GM12878 (cell line): ENCODE data around the gene PPIF. TPM values are rescaled to one million over a fixed set of nuclear protein-coding genes. Genes with fewer than 3 reads are reported as not detected.

ENCODE experiments used
- ASH2L ChIP-seq: fragments of 300-600, 200-600 bp; sonication (generic); IDR thresholded peaks from 2 replicates; pipeline ENCODE4 v1.6.1; 2017; ENCODE audit warnings: low read depth, mild to moderate bottlenecking, borderline replicate concordance
- BCL11A ChIP-seq: IDR thresholded peaks from 2 replicates; pipeline ENCODE4 v1.6.1; 2011; ENCODE audit warnings: low read depth, low read length
- CHD1 ChIP-seq: IDR thresholded peaks from 2 replicates; pipeline ENCODE4 v1.6.1; 2012; ENCODE audit warnings: low read depth, low read length, improper control_type of control experiment
- GABPA ChIP-seq: IDR thresholded peaks from 2 replicates; pipeline ENCODE4 v1.6.1; 2014; ENCODE audit warnings: antibody characterized with exemption, low read depth, mild to moderate bottlenecking, inconsistent platforms
- HCFC1 ChIP-seq: fragments of 150-350 bp; IDR thresholded peaks from 2 replicates; pipeline ENCODE4 v1.6.1; 2014; ENCODE audit warnings: low read length
- MEF2B ChIP-seq: fragments of 450-650 bp; IDR thresholded peaks from 2 replicates; pipeline ENCODE4 v1.6.1; 2018; ENCODE audit warnings: mild to moderate bottlenecking, moderate library complexity; ENCODE audit not compliant: partially characterized antibody, poor library complexity, severe bottlenecking
- NR2C2 ChIP-seq: IDR thresholded peaks from 2 replicates; pipeline ENCODE4 v1.6.1; 2011; ENCODE audit warnings: borderline replicate concordance, low read depth; ENCODE audit not compliant: control insufficient read depth, insufficient read length
- PAX5 ChIP-seq: IDR thresholded peaks from 2 replicates; pipeline ENCODE4 v1.6.1; 2011; ENCODE audit warnings: low read depth, low read length, borderline replicate concordance
- SMARCA5 ChIP-seq: fragments of 450-650 bp; IDR thresholded peaks from 2 replicates; pipeline ENCODE4 v1.6.1; 2017; ENCODE audit warnings: mild to moderate bottlenecking
- SP1 ChIP-seq: IDR thresholded peaks from one replicate; pipeline ENCODE4 v1.6.1; 2011; ENCODE audit warnings: low read depth, low read length
- TAF1 ChIP-seq: IDR thresholded peaks from 2 replicates; pipeline ENCODE4 v1.6.1; 2011; ENCODE audit warnings: mild to moderate bottlenecking, low read depth, low read length, borderline replicate concordance
- TCF7 ChIP-seq: IDR thresholded peaks from 2 replicates; pipeline ENCODE4 v1.6.1; 2014; ENCODE audit warnings: antibody characterized with exemption, borderline replicate concordance
- ZBTB40 ChIP-seq: fragments of 450-650 bp; IDR thresholded peaks from 2 replicates; pipeline ENCODE4 v1.6.1; 2016; ENCODE audit warnings: mild to moderate bottlenecking, moderate library complexity, borderline replicate concordance
- polyA plus RNA-seq, 11 experiments: library from polyadenylated mRNA; depleted of rRNA in 4 of 11; unstranded in 6 of 11; stranded (reverse) in 5 of 11; fragments of >200 nt; fragmentation: Nextera tagmentation in 4 of 11; fragmentation: Illumina TruSeq in 1 of 11; extraction: Ambion mirVana in 4 of 11; extraction: Trizol in 1 of 11; gene quantifications; 1 replicate in 1 of 11; 2 replicates in 10 of 11; pipeline versions ENCODE4 v1.2.1 to v1.2.3, GENCODE V29; 2011 to 2016; ENCODE audit warnings: inconsistent platforms in 2 of 11, missing spikeins in 2 of 11, low read depth in 1 of 11
- total RNA-seq, 4 experiments: library from RNA; depleted of rRNA in 3 of 4; stranded (reverse); fragments of >200 nt in 3 of 4; fragmentation: Illumina TruSeq in 1 of 4; extraction: Trizol in 1 of 4; gene quantifications; 2 replicates each; pipeline versions ENCODE4 v1.2.1 to v1.2.3, GENCODE V29; 2013 to 2021
- TF ChIP-seq, protein P1 (sequence below): IDR thresholded peaks from 2 replicates; pipeline ENCODE4 v1.6.1; 2012; ENCODE audit warnings: improper control_type of control experiment, low read depth, low read length; ENCODE audit not compliant: insufficient replicate concordance
- TF ChIP-seq, protein P2 (sequence below): fragments of 450-650 bp; IDR thresholded peaks from 2 replicates; pipeline ENCODE4 v1.6.1; 2017; ENCODE audit warnings: antibody characterized with exemption, mild to moderate bottlenecking, moderate library complexity
- TF ChIP-seq, protein P3 (sequence below): IDR thresholded peaks from 2 replicates; pipeline ENCODE4 v1.6.1; 2012; ENCODE audit warnings: low read length, inconsistent platforms

Gene PPIF
- total and polyA plus RNA-seq, 10 of the 15 experiments (the other 5 are each of a cell fraction or from before 2014, with no cell fraction given), result 28.8 to 180 (median 128) TPM

- TF ChIP-seq ZBTB40 (no peak), SP1 (peak; percentile 11), PAX5 (peak; percentile 31; the same call in 1 of the 2 replicates), BCL11A (0 out of 2 replicates have a peak, but pooled peaks have one; percentile 39), NR2C2 (no peak), MEF2B (peak; percentile 78), TAF1 (no peak), HCFC1 (no peak), ASH2L (no peak), TCF7 (no peak), SMARCA5 (no peak), CHD1 (no peak), GABPA (no peak)
- TF ChIP-seq, protein P1, sequence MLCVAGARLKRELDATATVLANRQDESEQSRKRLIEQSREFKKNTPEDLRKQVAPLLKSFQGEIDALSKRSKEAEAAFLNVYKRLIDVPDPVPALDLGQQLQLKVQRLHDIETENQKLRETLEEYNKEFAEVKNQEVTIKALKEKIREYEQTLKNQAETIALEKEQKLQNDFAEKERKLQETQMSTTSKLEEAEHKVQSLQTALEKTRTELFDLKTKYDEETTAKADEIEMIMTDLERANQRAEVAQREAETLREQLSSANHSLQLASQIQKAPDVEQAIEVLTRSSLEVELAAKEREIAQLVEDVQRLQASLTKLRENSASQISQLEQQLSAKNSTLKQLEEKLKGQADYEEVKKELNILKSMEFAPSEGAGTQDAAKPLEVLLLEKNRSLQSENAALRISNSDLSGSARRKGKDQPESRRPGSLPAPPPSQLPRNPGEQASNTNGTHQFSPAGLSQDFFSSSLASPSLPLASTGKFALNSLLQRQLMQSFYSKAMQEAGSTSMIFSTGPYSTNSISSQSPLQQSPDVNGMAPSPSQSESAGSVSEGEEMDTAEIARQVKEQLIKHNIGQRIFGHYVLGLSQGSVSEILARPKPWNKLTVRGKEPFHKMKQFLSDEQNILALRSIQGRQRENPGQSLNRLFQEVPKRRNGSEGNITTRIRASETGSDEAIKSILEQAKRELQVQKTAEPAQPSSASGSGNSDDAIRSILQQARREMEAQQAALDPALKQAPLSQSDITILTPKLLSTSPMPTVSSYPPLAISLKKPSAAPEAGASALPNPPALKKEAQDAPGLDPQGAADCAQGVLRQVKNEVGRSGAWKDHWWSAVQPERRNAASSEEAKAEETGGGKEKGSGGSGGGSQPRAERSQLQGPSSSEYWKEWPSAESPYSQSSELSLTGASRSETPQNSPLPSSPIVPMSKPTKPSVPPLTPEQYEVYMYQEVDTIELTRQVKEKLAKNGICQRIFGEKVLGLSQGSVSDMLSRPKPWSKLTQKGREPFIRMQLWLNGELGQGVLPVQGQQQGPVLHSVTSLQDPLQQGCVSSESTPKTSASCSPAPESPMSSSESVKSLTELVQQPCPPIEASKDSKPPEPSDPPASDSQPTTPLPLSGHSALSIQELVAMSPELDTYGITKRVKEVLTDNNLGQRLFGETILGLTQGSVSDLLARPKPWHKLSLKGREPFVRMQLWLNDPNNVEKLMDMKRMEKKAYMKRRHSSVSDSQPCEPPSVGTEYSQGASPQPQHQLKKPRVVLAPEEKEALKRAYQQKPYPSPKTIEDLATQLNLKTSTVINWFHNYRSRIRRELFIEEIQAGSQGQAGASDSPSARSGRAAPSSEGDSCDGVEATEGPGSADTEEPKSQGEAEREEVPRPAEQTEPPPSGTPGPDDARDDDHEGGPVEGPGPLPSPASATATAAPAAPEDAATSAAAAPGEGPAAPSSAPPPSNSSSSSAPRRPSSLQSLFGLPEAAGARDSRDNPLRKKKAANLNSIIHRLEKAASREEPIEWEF, result no peak
- TF ChIP-seq, protein P2, sequence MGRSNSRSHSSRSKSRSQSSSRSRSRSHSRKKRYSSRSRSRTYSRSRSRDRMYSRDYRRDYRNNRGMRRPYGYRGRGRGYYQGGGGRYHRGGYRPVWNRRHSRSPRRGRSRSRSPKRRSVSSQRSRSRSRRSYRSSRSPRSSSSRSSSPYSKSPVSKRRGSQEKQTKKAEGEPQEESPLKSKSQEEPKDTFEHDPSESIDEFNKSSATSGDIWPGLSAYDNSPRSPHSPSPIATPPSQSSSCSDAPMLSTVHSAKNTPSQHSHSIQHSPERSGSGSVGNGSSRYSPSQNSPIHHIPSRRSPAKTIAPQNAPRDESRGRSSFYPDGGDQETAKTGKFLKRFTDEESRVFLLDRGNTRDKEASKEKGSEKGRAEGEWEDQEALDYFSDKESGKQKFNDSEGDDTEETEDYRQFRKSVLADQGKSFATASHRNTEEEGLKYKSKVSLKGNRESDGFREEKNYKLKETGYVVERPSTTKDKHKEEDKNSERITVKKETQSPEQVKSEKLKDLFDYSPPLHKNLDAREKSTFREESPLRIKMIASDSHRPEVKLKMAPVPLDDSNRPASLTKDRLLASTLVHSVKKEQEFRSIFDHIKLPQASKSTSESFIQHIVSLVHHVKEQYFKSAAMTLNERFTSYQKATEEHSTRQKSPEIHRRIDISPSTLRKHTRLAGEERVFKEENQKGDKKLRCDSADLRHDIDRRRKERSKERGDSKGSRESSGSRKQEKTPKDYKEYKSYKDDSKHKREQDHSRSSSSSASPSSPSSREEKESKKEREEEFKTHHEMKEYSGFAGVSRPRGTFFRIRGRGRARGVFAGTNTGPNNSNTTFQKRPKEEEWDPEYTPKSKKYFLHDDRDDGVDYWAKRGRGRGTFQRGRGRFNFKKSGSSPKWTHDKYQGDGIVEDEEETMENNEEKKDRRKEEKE, result no peak
- TF ChIP-seq, protein P3, sequence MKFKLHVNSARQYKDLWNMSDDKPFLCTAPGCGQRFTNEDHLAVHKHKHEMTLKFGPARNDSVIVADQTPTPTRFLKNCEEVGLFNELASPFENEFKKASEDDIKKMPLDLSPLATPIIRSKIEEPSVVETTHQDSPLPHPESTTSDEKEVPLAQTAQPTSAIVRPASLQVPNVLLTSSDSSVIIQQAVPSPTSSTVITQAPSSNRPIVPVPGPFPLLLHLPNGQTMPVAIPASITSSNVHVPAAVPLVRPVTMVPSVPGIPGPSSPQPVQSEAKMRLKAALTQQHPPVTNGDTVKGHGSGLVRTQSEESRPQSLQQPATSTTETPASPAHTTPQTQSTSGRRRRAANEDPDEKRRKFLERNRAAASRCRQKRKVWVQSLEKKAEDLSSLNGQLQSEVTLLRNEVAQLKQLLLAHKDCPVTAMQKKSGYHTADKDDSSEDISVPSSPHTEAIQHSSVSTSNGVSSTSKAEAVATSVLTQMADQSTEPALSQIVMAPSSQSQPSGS, result peak; percentile 7; the same call in 1 of the 2 replicates
These were observed 30.4 kb upstream of the PPIF start (continued) for GRCh38 chr10:79316671-79317431.
